Cardiac muscle cell (in vitro differentiated cells and primary cell): ENCODE measurements around the gene CTBS. TPM values are rescaled to one million over a fixed set of nuclear protein-coding genes. Genes with fewer than 3 reads are reported as not detected.

Source experiments
- DNase-seq, 2 donors: peaks; one replicate each; pipeline versions ENCODE4 v3.0.0 to v3.0.0-alpha.2; 2010 to 2017; ENCODE audit warnings: low read depth in 1 of 2, low spot score in 1 of 2
- H3K27ac ChIP-seq: fragments of 200-600 bp; sonication (generic); 2 replicates; pipeline ENCODE4 v1.5.1; 2016
- H3K27me3 ChIP-seq: fragments of 200-600 bp; sonication (generic); 2 replicates; pipeline ENCODE4 v1.6.0; 2016; ENCODE audit warnings: control low read depth
- H3K36me3 ChIP-seq: fragments of 200-600 bp; sonication (generic); 2 replicates; pipeline ENCODE4 v1.5.1; 2016; ENCODE audit warnings: control low read depth
- H3K4me1 ChIP-seq: fragments of 200-600 bp; sonication (generic); 2 replicates; pipeline ENCODE4 v1.8.1; 2017; ENCODE audit warnings: low read depth, mild to moderate bottlenecking, mixed run types
- H3K4me3 ChIP-seq: fragments of 200-600 bp; sonication (generic); 2 replicates; pipeline ENCODE4 v1.5.1; 2016; ENCODE audit warnings: mild to moderate bottlenecking
- H3K9me3 ChIP-seq: fragments of 200-600 bp; sonication (generic); 2 replicates; pipeline ENCODE4 v1.5.1; 2017; ENCODE audit warnings: low read depth, mild to moderate bottlenecking, control low read depth
- CTCF ChIP-seq: IDR thresholded peaks from 2 replicates; pipeline ENCODE4 v1.5.1; 2012; ENCODE audit warnings: low read depth, mild to moderate bottlenecking, low read length
- polyA plus RNA-seq: library from polyadenylated mRNA; unstranded; fragments of >200 nt; fragmentation: Nextera tagmentation; extraction: Ambion mirVana; gene quantifications from 2 replicates; pipeline ENCODE4 v1.2.1, GENCODE V29; 2016
- total RNA-seq: library from RNA; depleted of rRNA; stranded (reverse); fragments of >200 nt; gene quantifications from 2 replicates; pipeline ENCODE4 v1.2.3, GENCODE V29; 2016

CTBS gene
- total and polyA plus RNA-seq, 2 experiments from 2014 or later, result 5.2 to 10.2 TPM

GRCh38 chr1:84615790-84616189 is 41.5 kb upstream of the CTBS start:
- DNase-seq, result no peak
- peaks cover 13% of the 10 kb centered on the region for H3K4me1 ChIP-seq
- TF ChIP-seq CTCF, result no peak
- no peaks in the 10 kb centered on the region for H3K36me3 ChIP-seq
- H3K9me3 ChIP-seq, result peaks cover 4% of the 10 kb centered on the region
- no peak overlapping the region for H3K27ac ChIP-seq
- no peaks in the 10 kb centered on the region for H3K27me3 ChIP-seq
- no peak overlapping the region for H3K4me3 ChIP-seq

GRCh38 chr1:84613887-84614286 is 39.6 kb upstream of the CTBS start:
- no peak overlapping the region for H3K4me3 ChIP-seq
- H3K27me3 ChIP-seq, result no peaks in the 10 kb centered on the region
- H3K4me1 ChIP-seq, result peaks cover 4% of the 10 kb centered on the region
- no peak for TF ChIP-seq CTCF
- no peak for DNase-seq
- H3K36me3 ChIP-seq, result no peaks in the 10 kb centered on the region
- H3K9me3 ChIP-seq, result peaks cover 4% of the 10 kb centered on the region
- no peak overlapping the region for H3K27ac ChIP-seq

GRCh38 chr1:84613026-84613425 is 38.8 kb upstream of the CTBS start:
- no peak overlapping the region for H3K27ac ChIP-seq
- TF ChIP-seq CTCF, result no peak
- peak in 1 of 2 donors; percentile 50 for DNase-seq
- H3K36me3 ChIP-seq, result no peaks in the 10 kb centered on the region
- H3K4me1 ChIP-seq, result peaks cover 3% of the 10 kb centered on the region
- H3K9me3 ChIP-seq, result peaks cover 4% of the 10 kb centered on the region
- H3K4me3 ChIP-seq, result no peak overlapping the region
- H3K27me3 ChIP-seq, result no peaks in the 10 kb centered on the region

GRCh38 chr1:84611796-84612195 is 37.6 kb upstream of the CTBS start:
- no peak for TF ChIP-seq CTCF
- peak in 1 of 2 donors; percentile 71 for DNase-seq
- H3K27me3 ChIP-seq, result no peaks in the 10 kb centered on the region

GRCh38 chr1:84611091-84611490 is 36.9 kb upstream of the CTBS start:
- H3K27me3 ChIP-seq, result no peaks in the 10 kb centered on the region
- H3K36me3 ChIP-seq, result no peaks in the 10 kb centered on the region
- H3K27ac ChIP-seq, result no peak overlapping the region
- H3K4me1 ChIP-seq, result no peaks in the 10 kb centered on the region
- H3K4me3 ChIP-seq, result no peak overlapping the region
- no peak for DNase-seq
- no peak for TF ChIP-seq CTCF
- peaks cover 4% of the 10 kb centered on the region for H3K9me3 ChIP-seq

More at GRCh38 chr1:84611796-84612195, 37.6 kb upstream of the CTBS start:
- H3K4me1 ChIP-seq, result peaks cover 1% of the 10 kb centered on the region
- H3K36me3 ChIP-seq, result no peaks in the 10 kb centered on the region
- peaks cover 4% of the 10 kb centered on the region for H3K9me3 ChIP-seq
- no peak overlapping the region for H3K4me3 ChIP-seq
- H3K27ac ChIP-seq, result no peak overlapping the region

- Histone ChIP-seq H3K36me3 (no peaks in the 10 kb centered on the region), H3K27me3 (no peaks in the 10 kb centered on the region), H3K27ac (no peak overlapping the region), H3K4me1 (no peaks in the 10 kb centered on the region), H3K9me3 (no peaks in the 10 kb centered on the region), H3K4me3 (no peak overlapping the region)
- no peak for TF ChIP-seq CTCF
- no peak for DNase-seq
These were observed 32.7 kb upstream of the CTBS start for GRCh38 chr1:84606977-84607376.
